CD4-positive, alpha-beta T cell (primary cell): Measurements from ENCODE around the gene REV1. TPM values are rescaled to one million over a fixed set of nuclear protein-coding genes. Genes with fewer than 3 reads are reported as not detected.

Experiments
- ATAC-seq: fragments of 200-7000 bp; cut with Tn5 transposase; one replicate; pipeline ENCODE4 v1.10.0; 2022; ENCODE audit warnings: mild to moderate bottlenecking; ENCODE audit not compliant: poor library complexity
- CTCF ChIA-PET: fragments of 350-600 bp; sonication (Branson Sonifier 250); formaldehyde crosslinking; loops from one replicate; lab custom pipeline; 2021; ENCODE audit warnings: antibody characterized with exemption, inconsistent platforms; lab: Charles Lee
- POLR2A ChIA-PET: fragments of 350-600 bp; sonication (Branson Sonifier 250); formaldehyde crosslinking; loops from one replicate; lab custom pipeline; 2021; ENCODE audit warnings: antibody characterized with exemption, inconsistent platforms; lab: Charles Lee
- DNase-seq, 14 experiments: peaks; one replicate each; pipeline ENCODE4 v3.0.0-alpha.2; 2013 to 2020; ENCODE audit warnings: mixed read lengths in 2 of 14
- H3K27ac ChIP-seq, 2 donors: one replicate each; pipeline versions ENCODE4 v1.5.1 to v1.7.0; 2013; ENCODE audit warnings: low read length in 2 of 2, low read depth in 1 of 2, mild to moderate bottlenecking in 1 of 2
- H3K27me3 ChIP-seq, 2 experiments: 1 replicate in 1 of 2; 2 replicates in 1 of 2; pipeline versions ENCODE4 v1.6.1 to v1.7.0; 2013; ENCODE audit warnings: low read length in 2 of 2, control low read depth in 1 of 2, mild to moderate bottlenecking in 1 of 2, moderate library complexity in 1 of 2; ENCODE audit not compliant: insufficient read depth in 2 of 2, control insufficient read depth in 1 of 2
- H3K36me3 ChIP-seq: one replicate; pipeline ENCODE4 v1.6.1; 2013; ENCODE audit warnings: low read length, control low read depth; ENCODE audit not compliant: insufficient read depth
- H3K4me1 ChIP-seq: one replicate; pipeline ENCODE4 v1.6.1; 2013; ENCODE audit warnings: low read length, control low read depth; ENCODE audit not compliant: insufficient read depth
- H3K4me3 ChIP-seq: one replicate; pipeline ENCODE4 v1.5.1; 2013; ENCODE audit warnings: mild to moderate bottlenecking, low read length, moderate library complexity
- H3K9me3 ChIP-seq, 2 experiments: 1 replicate in 1 of 2; 2 replicates in 1 of 2; pipeline versions ENCODE4 v1.6.1 to v1.7.0; 2013; ENCODE audit warnings: low read length in 2 of 2, mild to moderate bottlenecking in 2 of 2, control low read depth in 1 of 2, moderate library complexity in 1 of 2; ENCODE audit not compliant: control insufficient read depth in 1 of 2, insufficient read depth in 1 of 2
- H3K27ac Mint-ChIP-seq: one replicate; pipeline ENCODE4 v1.8.0; 2020; ENCODE audit warnings: mixed read lengths
- H3K27me3 Mint-ChIP-seq: one replicate; pipeline ENCODE4 v1.8.0; 2021; ENCODE audit warnings: mixed read lengths
- H3K36me3 Mint-ChIP-seq: one replicate; pipeline ENCODE4 v1.8.0; 2021; ENCODE audit warnings: low read depth, mixed read lengths
- H3K4me1 Mint-ChIP-seq: one replicate; pipeline ENCODE4 v1.8.0; 2021; ENCODE audit warnings: low read depth, mixed read lengths
- H3K4me3 Mint-ChIP-seq: one replicate; pipeline ENCODE4 v1.8.0; 2020; ENCODE audit warnings: mild to moderate bottlenecking, mixed read lengths
- H3K9me3 Mint-ChIP-seq: one replicate; pipeline ENCODE4 v1.8.0; 2020; ENCODE audit warnings: mixed read lengths
- intact Hi-C, 2 experiments: fragments of 100-400 bp; cut with DNase I in 1 of 2; cut with micrococcal nuclease in 1 of 2; formaldehyde crosslinking; loops; one replicate each; pipeline versions ENCODE4 v1.15.1 to v1.9.0; 2023 to 2025; cut with DNase I, micrococcal nuclease
- total RNA-seq, 174 experiments: library from RNA in 2 of 174; stranded (reverse) in 2 of 174; gene quantifications; one replicate each; pipeline ENCODE4 v1.2.3 and lab custom pipeline; 2021 to 2026
- TF ChIP-seq, protein P1 (sequence below): fragments of 200-600 bp; IDR thresholded peaks from one replicate; pipeline ENCODE4 v1.8.0; 2022; ENCODE audit warnings: antibody characterized with exemption, mild to moderate bottlenecking

REV1 gene
- total RNA-seq, 2 experiments from 2014 or later = 39.8 TPM

DNA sequence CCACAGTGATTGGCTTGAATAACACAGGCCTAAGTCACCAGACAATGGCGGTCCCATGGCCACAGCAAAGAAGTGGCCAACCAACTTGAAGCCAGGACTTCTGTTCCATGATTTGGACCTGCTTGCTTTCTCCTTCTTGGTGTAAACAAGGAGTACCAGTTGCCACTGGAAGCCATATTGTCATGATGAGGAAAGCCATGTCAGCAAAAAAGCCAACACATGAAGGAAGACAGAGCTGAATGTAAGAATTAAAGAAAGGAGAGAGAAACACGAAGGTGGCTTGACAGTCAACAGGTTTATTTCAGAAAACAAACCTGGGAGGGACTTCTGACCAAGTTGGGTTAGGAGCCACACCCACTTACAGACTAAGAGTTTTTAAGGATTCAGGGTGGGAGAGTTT, 32.3 kb upstream of the REV1 start:
- H3K4me3 Mint-ChIP-seq = no peak overlapping the region
- H3K27me3 Mint-ChIP-seq = peaks cover 16% of the 10 kb centered on the region
- H3K27me3 ChIP-seq = no peaks in the 10 kb centered on the region
- H3K9me3 Mint-ChIP-seq = no peaks in the 10 kb centered on the region
- H3K27ac Mint-ChIP-seq = no peak overlapping the region
- no peak for ATAC-seq
- H3K36me3 ChIP-seq = no peaks in the 10 kb centered on the region
- no peak overlapping the region for H3K27ac ChIP-seq
- intact Hi-C loops = no loop called here
- no peaks in the 10 kb centered on the region for H3K9me3 ChIP-seq
- ChIA-PET POLR2A (no interaction called here), CTCF (no interaction called here)
- no peaks in the 10 kb centered on the region for H3K4me1 ChIP-seq
- H3K4me1 Mint-ChIP-seq = no peaks in the 10 kb centered on the region
- no peak overlapping the region for H3K4me3 ChIP-seq
- TF ChIP-seq, protein P1, sequence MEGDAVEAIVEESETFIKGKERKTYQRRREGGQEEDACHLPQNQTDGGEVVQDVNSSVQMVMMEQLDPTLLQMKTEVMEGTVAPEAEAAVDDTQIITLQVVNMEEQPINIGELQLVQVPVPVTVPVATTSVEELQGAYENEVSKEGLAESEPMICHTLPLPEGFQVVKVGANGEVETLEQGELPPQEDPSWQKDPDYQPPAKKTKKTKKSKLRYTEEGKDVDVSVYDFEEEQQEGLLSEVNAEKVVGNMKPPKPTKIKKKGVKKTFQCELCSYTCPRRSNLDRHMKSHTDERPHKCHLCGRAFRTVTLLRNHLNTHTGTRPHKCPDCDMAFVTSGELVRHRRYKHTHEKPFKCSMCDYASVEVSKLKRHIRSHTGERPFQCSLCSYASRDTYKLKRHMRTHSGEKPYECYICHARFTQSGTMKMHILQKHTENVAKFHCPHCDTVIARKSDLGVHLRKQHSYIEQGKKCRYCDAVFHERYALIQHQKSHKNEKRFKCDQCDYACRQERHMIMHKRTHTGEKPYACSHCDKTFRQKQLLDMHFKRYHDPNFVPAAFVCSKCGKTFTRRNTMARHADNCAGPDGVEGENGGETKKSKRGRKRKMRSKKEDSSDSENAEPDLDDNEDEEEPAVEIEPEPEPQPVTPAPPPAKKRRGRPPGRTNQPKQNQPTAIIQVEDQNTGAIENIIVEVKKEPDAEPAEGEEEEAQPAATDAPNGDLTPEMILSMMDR = no peak
- no peaks in the 10 kb centered on the region for H3K36me3 Mint-ChIP-seq
- no peak for DNase-seq

DNA sequence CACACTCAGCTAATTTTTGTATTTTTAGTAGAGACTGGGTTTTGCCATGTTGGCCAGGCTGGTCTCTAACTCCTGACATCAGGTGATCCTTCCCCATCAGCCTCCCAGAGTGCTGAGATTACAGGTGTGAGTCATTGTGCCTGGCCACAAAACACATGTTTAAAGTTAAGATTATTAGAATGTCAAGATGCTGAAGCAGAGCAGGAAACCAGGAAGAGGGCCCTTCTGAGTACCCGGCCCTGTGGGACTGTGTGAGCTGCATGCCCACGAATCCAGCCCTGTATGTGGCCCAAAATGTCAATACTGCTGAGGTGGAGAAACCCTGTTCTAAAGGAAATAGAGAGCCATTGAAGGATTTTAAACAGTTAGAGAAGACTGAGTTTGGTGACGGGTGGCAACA, 31.0 kb upstream of the REV1 start:
- Histone ChIP-seq H3K36me3 (no peaks in the 10 kb centered on the region), H3K4me3 (no peak overlapping the region), H3K4me1 (no peaks in the 10 kb centered on the region), H3K27me3 (no peaks in the 10 kb centered on the region), H3K27ac (no peak overlapping the region), H3K9me3 (no peaks in the 10 kb centered on the region)
- no peak for DNase-seq
- POLR2A ChIA-PET = no interaction called here
- CTCF ChIA-PET = no interaction called here
- no peak for ATAC-seq
- no peaks in the 10 kb centered on the region for H3K36me3 Mint-ChIP-seq
- H3K4me1 Mint-ChIP-seq = no peaks in the 10 kb centered on the region
- no peak overlapping the region for H3K4me3 Mint-ChIP-seq
- no peak overlapping the region for H3K27ac Mint-ChIP-seq
- peaks cover 21% of the 10 kb centered on the region for H3K27me3 Mint-ChIP-seq
- no peaks in the 10 kb centered on the region for H3K9me3 Mint-ChIP-seq
- TF ChIP-seq, protein P1 = no peak
- intact Hi-C loops = no loop called here

DNA sequence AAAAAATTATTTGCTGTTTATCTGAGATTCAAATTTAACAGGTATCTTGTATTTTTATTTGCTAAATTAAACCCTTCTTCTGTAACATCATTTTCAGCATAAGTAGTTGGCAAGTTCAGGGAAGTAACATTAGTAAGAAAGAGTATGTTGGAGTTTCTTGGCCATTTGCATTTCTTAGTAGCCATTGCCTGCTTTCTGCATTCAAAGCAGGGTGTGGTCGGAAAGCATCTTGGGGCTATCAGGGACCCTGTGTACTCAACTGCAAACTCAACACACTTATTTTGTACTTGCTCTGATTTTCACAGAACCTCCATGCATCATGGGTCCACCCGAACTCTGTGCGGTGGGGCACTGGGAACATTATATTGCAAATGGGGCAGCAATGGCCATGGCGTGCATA, 30.4 kb upstream of the REV1 start:
- DNase-seq (no peak), ATAC-seq (no peak)
- no peaks in the 10 kb centered on the region for H3K9me3 ChIP-seq
- H3K4me1 ChIP-seq = no peaks in the 10 kb centered on the region
- no peaks in the 10 kb centered on the region for H3K27me3 ChIP-seq
- H3K4me3 ChIP-seq = no peak overlapping the region
- ChIA-PET CTCF (no interaction called here), POLR2A (no interaction called here)
- Mint-ChIP-seq H3K36me3 (no peaks in the 10 kb centered on the region), H3K9me3 (no peaks in the 10 kb centered on the region), H3K27ac (no peak overlapping the region), H3K27me3 (peaks cover 21% of the 10 kb centered on the region), H3K4me1 (no peaks in the 10 kb centered on the region), H3K4me3 (no peak overlapping the region)
- intact Hi-C loops = no loop called here
- H3K36me3 ChIP-seq = no peaks in the 10 kb centered on the region
- no peak overlapping the region for H3K27ac ChIP-seq
- TF ChIP-seq, protein P1 = no peak
